Fibroblast of lung (primary cell): ENCODE measurements around the gene MINDY3.

Source experiments
- CTCF ChIP-seq, 2 donors: IDR thresholded peaks in 1 of 2; conservative IDR thresholded peaks in 1 of 2; 1 replicate in 1 of 2; 2 replicates in 1 of 2; pipeline ENCODE4 v1.5.1; 2011 to 2012; ENCODE audit warnings: low read length in 2 of 2, control low read depth in 1 of 2, inconsistent platforms in 1 of 2, low read depth in 1 of 2, mild to moderate bottlenecking in 1 of 2
- EZH2 ChIP-seq: IDR thresholded peaks from 2 replicates; pipeline ENCODE4 v1.5.1; 2012; ENCODE audit warnings: low read length, control low read depth, mild to moderate bottlenecking; ENCODE audit errors: missing control alignments

GRCh38 chr10:15901889-15902288 lies 41.6 kb upstream of the MINDY3 start:
- TF ChIP-seq EZH2 (no peak), CTCF (conservative IDR thresholded peaks at IDR 0.05 in 1 of 2, IDR thresholded peaks at IDR 0.05 in 1 of 2; ENCODE audit: low read depth in 1 of 2, low read length in 2 of 2) (no peak)
